COLO829 (cell line): ENCODE results near the gene TBCC.
"Not testable (repeated sequence)": the region's sequence is repeated elsewhere in the genome, so short reads cannot be mapped to it uniquely, and the experiment has no call there.

Source experiments
- DNase-seq: peaks from one replicate; pipeline ENCODE4 v3.0.0; 2012; ENCODE audit warnings: low spot score

TBCC gene

GRCh38 chr6:42745640-42746462, at the start of gene TBCC:
Gene TBCC, minus strand, starts transcription at chr6:42746103. Its CDS starts 30 bp downstream, at chr6:42746073.
- DNase-seq: peak; percentile 100

- DNase-seq: no peak
Observed at GRCh38 chr6:42795651-42796050, 49.7 kb upstream of the TBCC start.

GRCh38 chr6:42791706-42792320, 45.9 kb upstream of the TBCC start:
- DNase-seq: no peak

GRCh38 chr6:42790549-42791181, 44.8 kb upstream of the TBCC start:
- DNase-seq: no peak

GRCh38 chr6:42788671-42789070, 42.8 kb upstream of the TBCC start:
- DNase-seq: no peak

GRCh38 chr6:42787063-42787472, 41.2 kb upstream of the TBCC start:
- DNase-seq: no peak

- DNase-seq: no peak
Observed at GRCh38 chr6:42786525-42786985, 40.7 kb upstream of the TBCC start.

- no peak for DNase-seq
Observed at GRCh38 chr6:42784717-42785498, 39.0 kb upstream of the TBCC start.

GRCh38 chr6:42783876-42784642, 38.2 kb upstream of the TBCC start:
- peak; percentile 21 for DNase-seq

- peak; percentile 62 for DNase-seq
Observed at GRCh38 chr6:42783177-42783875, 37.4 kb upstream of the TBCC start.

- peak; percentile 84 for DNase-seq
Observed at GRCh38 chr6:42782689-42783176, 36.8 kb upstream of the TBCC start.

GRCh38 chr6:42781796-42782688, 36.1 kb upstream of the TBCC start, which contains the start of gene BICRAL:
Gene BICRAL, plus strand, starts transcription at chr6:42782052. Its CDS starts 39,971 bp downstream, at chr6:42822023.
- peak; percentile 89 for DNase-seq

- peak; percentile 35 for DNase-seq
Observed at GRCh38 chr6:42781546-42781795, 35.6 kb upstream of the TBCC start.

GRCh38 chr6:42779521-42779920, 33.6 kb upstream of the TBCC start:
- DNase-seq: no peak

- no peak for DNase-seq
Observed at GRCh38 chr6:42778122-42778521, 32.2 kb upstream of the TBCC start.

- DNase-seq: no peak
Observed at GRCh38 chr6:42777126-42777822, 31.4 kb upstream of the TBCC start.

- not testable (repeated sequence) for DNase-seq
Observed at GRCh38 chr6:42774821-42775487, 29.1 kb upstream of the TBCC start.

GRCh38 chr6:42774201-42774600, 28.3 kb upstream of the TBCC start:
- DNase-seq: no peak

- no peak for DNase-seq
Observed at GRCh38 chr6:42771741-42772100, 25.8 kb upstream of the TBCC start.
